ENCODE results near the gene CATSPERD.

DNA sequence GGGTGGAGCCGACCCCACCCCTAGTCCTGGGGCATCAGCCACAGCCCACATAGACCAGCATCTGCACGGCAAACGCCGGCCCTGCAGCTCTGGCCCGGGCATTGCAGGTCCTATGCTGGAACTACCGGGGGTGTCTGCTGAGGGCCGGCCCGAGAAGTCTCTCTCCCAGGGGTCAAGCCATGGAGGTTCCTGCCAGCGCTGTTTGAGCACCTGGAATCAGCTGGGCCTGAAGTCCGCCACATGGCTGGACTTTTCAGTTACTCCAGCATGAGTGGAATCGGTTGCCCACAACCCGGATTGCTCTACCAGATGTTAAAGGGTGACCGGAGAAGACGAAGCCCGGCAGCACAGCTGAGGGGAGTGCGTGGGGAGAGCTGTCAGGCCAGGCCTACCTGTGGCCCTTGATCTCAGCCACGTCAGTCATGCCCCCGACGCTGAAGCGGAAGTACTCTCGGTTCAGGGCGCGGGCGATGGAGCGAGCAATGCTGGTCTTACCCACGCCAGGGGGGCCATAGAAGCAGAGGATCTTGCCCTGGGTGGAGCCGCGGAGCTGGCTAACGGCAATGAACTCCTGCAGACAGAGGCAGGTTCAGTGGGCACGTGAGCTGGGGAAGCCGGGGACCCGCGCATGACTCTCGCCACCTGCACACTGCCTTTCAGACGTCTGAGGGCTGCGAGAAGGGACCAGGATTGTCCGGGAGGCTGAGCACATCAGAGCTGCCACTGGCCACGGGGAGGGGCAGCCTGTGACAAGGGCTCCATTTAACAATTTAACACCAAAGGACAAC, 21.6 kb upstream of the CATSPERD start:
- TF ChIP-seq GATA3 (IDR thresholded peaks at IDR 0.05; ENCODE audit: low read depth, low read length) (no peak), GATA2 (IDR thresholded peaks at IDR 0.05; ENCODE audit: low read depth, low read length) (no peak)
